AG04449 (cell line): Measurements from ENCODE around the gene NADK2.

Experiments used
- CTCF ChIA-PET: fragments of 350-600 bp; formaldehyde crosslinking; extraction: SDS; loops from one replicate; lab custom pipeline; 2021; ENCODE audit warnings: antibody characterized with exemption; lab: Yijun Ruan, JAX
- POLR2A ChIA-PET: fragments of 400-600, 350-600 bp; formaldehyde crosslinking; extraction: SDS; loops from one replicate; lab custom pipeline; 2020; ENCODE audit warnings: antibody characterized with exemption, inconsistent platforms; lab: Yijun Ruan, JAX
- DNase-seq: peaks from one replicate; pipeline ENCODE4 v3.0.0-alpha.2; 2010; ENCODE audit warnings: low read depth, low spot score
- H3K4me3 ChIP-seq: 2 replicates; pipeline ENCODE4 v1.5.1; 2011; ENCODE audit warnings: low read depth, mild to moderate bottlenecking, control low read depth, low read length
- TF ChIP-seq, protein P1 (sequence below): IDR thresholded peaks from one replicate; pipeline ENCODE4 v1.5.1; 2011; ENCODE audit warnings: mild to moderate bottlenecking, moderate library complexity, low read length, control low read depth, inconsistent platforms; ENCODE audit not compliant: insufficient read depth; ENCODE audit errors: missing control alignments

NADK2 gene

DNA sequence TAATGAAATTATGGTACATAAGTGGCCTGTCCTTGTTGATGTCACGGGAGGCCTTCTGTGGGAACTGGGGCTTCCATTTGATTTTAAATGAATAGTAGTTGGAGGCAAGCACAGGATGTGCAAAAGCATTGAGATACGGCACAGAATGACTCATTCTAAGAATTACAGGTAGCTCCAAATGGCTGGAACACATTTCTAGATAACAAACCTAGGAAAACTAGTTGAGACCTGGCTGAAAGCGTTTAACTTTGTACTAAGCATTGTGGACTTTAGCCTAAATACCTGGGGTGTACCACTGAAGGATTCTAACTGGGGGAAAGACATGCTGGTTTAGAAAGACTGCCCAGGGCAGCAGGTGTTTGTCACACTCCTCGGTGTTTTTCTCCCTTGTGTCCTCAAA, 80.4 kb downstream of the NADK2 start:
- CTCF ChIA-PET, result interaction anchor here (0.8 to 2.7 kb wide), 4 partner anchors 11 to 144 kb away, joined by 3 to 16 read pairs (median 3); no protein-coding TSS in a partner anchor
- POLR2A ChIA-PET, result no interaction called here
- no peak for DNase-seq
- TF ChIP-seq, protein P1, sequence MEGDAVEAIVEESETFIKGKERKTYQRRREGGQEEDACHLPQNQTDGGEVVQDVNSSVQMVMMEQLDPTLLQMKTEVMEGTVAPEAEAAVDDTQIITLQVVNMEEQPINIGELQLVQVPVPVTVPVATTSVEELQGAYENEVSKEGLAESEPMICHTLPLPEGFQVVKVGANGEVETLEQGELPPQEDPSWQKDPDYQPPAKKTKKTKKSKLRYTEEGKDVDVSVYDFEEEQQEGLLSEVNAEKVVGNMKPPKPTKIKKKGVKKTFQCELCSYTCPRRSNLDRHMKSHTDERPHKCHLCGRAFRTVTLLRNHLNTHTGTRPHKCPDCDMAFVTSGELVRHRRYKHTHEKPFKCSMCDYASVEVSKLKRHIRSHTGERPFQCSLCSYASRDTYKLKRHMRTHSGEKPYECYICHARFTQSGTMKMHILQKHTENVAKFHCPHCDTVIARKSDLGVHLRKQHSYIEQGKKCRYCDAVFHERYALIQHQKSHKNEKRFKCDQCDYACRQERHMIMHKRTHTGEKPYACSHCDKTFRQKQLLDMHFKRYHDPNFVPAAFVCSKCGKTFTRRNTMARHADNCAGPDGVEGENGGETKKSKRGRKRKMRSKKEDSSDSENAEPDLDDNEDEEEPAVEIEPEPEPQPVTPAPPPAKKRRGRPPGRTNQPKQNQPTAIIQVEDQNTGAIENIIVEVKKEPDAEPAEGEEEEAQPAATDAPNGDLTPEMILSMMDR, result no peak
- no peak overlapping the region for H3K4me3 ChIP-seq

DNA sequence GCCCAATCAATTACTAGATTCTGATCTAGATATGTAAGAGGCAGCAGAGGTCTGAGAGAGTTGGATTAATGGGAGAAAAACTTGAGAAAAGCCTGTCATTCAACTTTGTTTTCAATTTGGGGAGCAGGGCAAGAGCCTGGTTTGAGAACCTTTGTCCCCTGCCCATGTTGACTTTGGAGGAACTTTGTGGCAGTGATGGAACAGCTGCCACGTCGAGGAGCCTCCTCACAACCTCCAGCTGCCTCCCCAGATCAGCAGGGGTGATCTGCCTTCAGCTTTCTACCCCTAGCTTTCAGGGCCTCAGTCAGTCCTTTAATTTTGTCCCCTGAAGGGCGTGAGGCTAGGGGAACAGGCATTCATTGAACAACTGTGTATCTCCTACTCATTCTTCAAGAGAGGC, 81.1 kb downstream of the NADK2 start:
- ChIA-PET CTCF (interaction anchor here (0.8 to 2.7 kb wide), 3 partner anchors 10 to 145 kb away, joined by 3 to 16 read pairs (median 3); no protein-coding TSS in a partner anchor), POLR2A (no interaction called here)
- TF ChIP-seq, protein P1, result no peak
- H3K4me3 ChIP-seq, result no peak overlapping the region
- DNase-seq, result no peak

DNA sequence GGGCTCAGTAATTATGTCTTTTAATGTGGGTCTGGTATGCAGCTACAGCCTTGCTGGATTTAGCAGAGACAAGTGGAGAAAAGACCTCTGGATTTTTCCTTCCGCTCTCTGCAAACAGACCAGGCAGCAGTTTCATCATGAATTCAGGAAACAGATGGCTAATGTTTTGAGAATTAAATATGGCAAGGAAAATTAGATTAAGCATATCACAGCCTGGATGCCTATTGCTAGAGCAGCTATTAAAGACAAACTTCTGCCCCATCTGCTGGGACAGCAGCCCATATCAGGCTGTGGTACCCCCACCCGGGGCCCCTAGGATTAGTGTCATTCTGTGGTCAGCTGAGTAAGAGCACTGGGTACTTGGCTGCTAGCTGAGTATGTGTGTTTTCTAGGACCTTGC, 83.6 kb downstream of the NADK2 start:
- CTCF ChIA-PET, result interaction anchor here (1.3 to 3.0 kb wide), 3 partner anchors 8 to 81 kb away, joined by 3 to 13 read pairs (median 6); no protein-coding TSS in a partner anchor
- TF ChIP-seq, protein P1, result no peak
- POLR2A ChIA-PET, result no interaction called here
- no peak for DNase-seq
- H3K4me3 ChIP-seq, result no peak overlapping the region

DNA sequence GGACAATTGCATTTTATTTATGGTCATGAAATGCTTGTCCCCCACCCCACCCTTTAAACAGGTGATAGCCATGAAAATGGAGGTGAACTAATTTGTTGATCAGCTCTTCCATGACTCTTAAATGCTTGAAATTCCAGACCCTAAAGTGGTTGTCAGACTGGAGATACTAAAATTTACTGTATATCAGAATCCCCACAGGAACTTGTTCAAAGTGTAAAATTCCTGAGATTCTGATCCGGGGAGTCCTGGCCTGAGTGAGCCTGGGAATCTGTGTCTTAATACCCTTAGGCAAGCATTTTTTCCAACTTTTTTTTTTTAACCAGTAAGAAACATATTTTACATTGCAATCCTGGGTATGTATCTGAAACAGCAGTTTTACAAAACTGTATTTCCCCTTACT, 85.1 kb downstream of the NADK2 start:
- TF ChIP-seq, protein P1, result no peak
- POLR2A ChIA-PET, result interaction anchor here (0.6 to 1.1 kb wide), 3 partner anchors 47 to 247 kb away, joined by 3 to 5 read pairs (median 3); partner anchors contain the start of gene NADK2
- peak; percentile 77 for DNase-seq
- H3K4me3 ChIP-seq, result no peak overlapping the region; the same call in 1 of the 2 replicates
- CTCF ChIA-PET, result interaction anchor here (0.9 to 3.0 kb wide), 6 partner anchors 13 to 534 kb away, joined by 3 to 13 read pairs (median 4); no protein-coding TSS in a partner anchor

DNA sequence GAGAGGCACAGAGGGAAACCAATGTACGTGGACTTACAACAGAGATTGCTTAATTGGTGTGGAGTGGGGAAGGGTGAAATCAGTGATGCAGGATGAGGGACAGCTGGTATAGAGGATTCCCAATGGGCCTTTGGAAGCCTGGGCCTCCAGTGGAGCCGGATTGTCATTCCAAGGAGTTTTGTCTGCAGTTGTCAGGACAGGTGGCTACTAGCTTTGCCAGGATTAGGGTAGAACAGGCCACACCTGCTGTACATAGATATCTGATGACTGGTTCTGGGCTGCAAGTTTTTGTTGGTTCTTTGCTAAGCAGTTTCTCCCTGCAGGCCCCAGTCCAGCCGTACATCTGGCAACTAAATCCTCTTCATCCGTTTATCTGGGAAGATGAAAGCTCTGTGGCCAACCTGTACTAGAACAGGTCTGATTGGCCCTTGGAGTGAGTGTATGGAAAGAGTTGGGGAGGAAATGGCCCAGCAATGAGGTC, 85.6 kb downstream of the NADK2 start:
- TF ChIP-seq, protein P1, result no peak
- POLR2A ChIA-PET, result interaction anchor here (0.6 to 1.1 kb wide), 3 partner anchors 48 to 247 kb away, joined by 3 to 5 read pairs (median 3); partner anchors contain the start of gene NADK2
- peak; percentile 40 for DNase-seq
- H3K4me3 ChIP-seq, result no peak overlapping the region; the same call in 1 of the 2 replicates
- CTCF ChIA-PET, result interaction anchor here (1.0 to 1.1 kb wide), 2 partner anchors 21 to 535 kb away, joined by 3 to 5 read pairs; no protein-coding TSS in a partner anchor

DNA sequence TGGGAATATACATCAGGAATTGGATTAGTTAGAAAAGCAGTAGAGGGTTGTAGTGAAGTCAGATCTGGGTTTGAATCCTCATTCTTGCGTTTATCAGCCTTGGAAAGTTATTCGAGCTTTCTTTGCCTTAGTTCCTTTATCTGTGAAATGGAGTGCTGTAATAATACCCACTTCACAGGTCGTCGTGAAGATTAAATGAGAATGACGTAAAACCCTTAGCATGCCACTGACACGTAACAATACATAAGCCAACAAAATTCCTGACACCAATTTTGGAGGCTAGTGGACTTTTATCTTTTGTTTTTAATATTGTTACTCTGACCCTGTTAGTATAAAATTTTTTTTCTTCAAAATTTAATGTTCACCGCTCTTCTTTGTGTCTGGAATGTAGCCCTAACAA, 86.4 kb downstream of the NADK2 start:
- TF ChIP-seq, protein P1, result no peak
- no peak overlapping the region for H3K4me3 ChIP-seq
- POLR2A ChIA-PET, result no interaction called here
- no peak for DNase-seq
- CTCF ChIA-PET, result interaction anchor here (1.1 kb wide), 1 partner anchor 21 kb away, joined by 3 read pairs; no protein-coding TSS in a partner anchor
